Keratinocyte (primary cell): ENCODE data around the gene MEFV. TPM values are rescaled to one million over a fixed set of nuclear protein-coding genes. Genes with fewer than 3 reads are reported as not detected.

ENCODE experiments used
- DNase-seq: peaks from one replicate; pipeline ENCODE4 v3.0.0-alpha.2; 2011; ENCODE audit warnings: low read depth, missing footprints, low spot score
- FAIRE-seq: peaks from 2 replicates; lab custom pipeline; 2011; peaks lifted over from hg19 to GRCh38; lab: Jason Lieb, UNC
- H2AFZ ChIP-seq: 2 replicates; pipeline ENCODE4 v1.6.0; 2012; ENCODE audit warnings: low read length, control low read depth, inconsistent platforms; ENCODE audit not compliant: control insufficient read depth
- H3K27ac ChIP-seq: 2 replicates; pipeline ENCODE4 v1.5.1; 2011; ENCODE audit warnings: low read length; ENCODE audit not compliant: control insufficient read depth, insufficient read depth
- H3K27me3 ChIP-seq: 3 replicates; pipeline ENCODE4 v1.6.0; 2011; ENCODE audit warnings: low read length; ENCODE audit not compliant: control insufficient read depth, insufficient read depth; ENCODE audit errors: extremely low read depth
- H3K36me3 ChIP-seq, 2 experiments: 2 replicates in 1 of 2; 3 replicates in 1 of 2; pipeline ENCODE4 v1.5.1; 2011; ENCODE audit warnings: low read length in 2 of 2, mild to moderate bottlenecking in 1 of 2; ENCODE audit not compliant: control insufficient read depth in 2 of 2, insufficient read depth in 2 of 2; ENCODE audit errors: extremely low read depth in 1 of 2
- H3K4me1 ChIP-seq: 3 replicates; pipeline ENCODE4 v1.5.1; 2011; ENCODE audit warnings: low read length; ENCODE audit not compliant: control insufficient read depth, insufficient read depth; ENCODE audit errors: extremely low read depth
- H3K4me2 ChIP-seq: 3 replicates; pipeline ENCODE4 v1.6.0; 2011; ENCODE audit warnings: low read depth, low read length; ENCODE audit not compliant: control insufficient read depth, insufficient read depth; ENCODE audit errors: extremely low read depth
- H3K4me3 ChIP-seq, 3 experiments: fragments of 200-600 bp in 1 of 3; sonication (generic) in 1 of 3; 2 replicates in 2 of 3; 3 replicates in 1 of 3; pipeline ENCODE4 v1.5.1; 2011 to 2016; ENCODE audit warnings: low read length in 3 of 3, mild to moderate bottlenecking in 3 of 3, control low read depth in 2 of 3, inconsistent platforms in 1 of 3, low read depth in 1 of 3, mixed read lengths in 1 of 3, mixed run types in 1 of 3, moderate library complexity in 1 of 3; ENCODE audit not compliant: control insufficient read depth in 2 of 3, insufficient read depth in 2 of 3; ENCODE audit errors: extremely low read depth in 1 of 3
- H3K79me2 ChIP-seq: 2 replicates; pipeline ENCODE4 v1.6.0; 2012; ENCODE audit warnings: low read length; ENCODE audit not compliant: control insufficient read depth, insufficient read depth
- H3K9ac ChIP-seq: 3 replicates; pipeline ENCODE4 v1.6.0; 2011; ENCODE audit warnings: low read length; ENCODE audit not compliant: control insufficient read depth, insufficient read depth; ENCODE audit errors: extremely low read depth
- H3K9me1 ChIP-seq: 3 replicates; pipeline ENCODE4 v1.6.0; 2011; ENCODE audit warnings: low read length; ENCODE audit not compliant: control insufficient read depth, insufficient read depth; ENCODE audit errors: extremely low read depth
- H3K9me3 ChIP-seq: 2 replicates; pipeline ENCODE4 v1.5.1; 2012; ENCODE audit warnings: low read depth, low read length; ENCODE audit not compliant: control insufficient read depth
- H4K20me1 ChIP-seq: 3 replicates; pipeline ENCODE4 v1.6.0; 2011; ENCODE audit warnings: low read length; ENCODE audit not compliant: control insufficient read depth, insufficient read depth; ENCODE audit errors: extremely low read depth
- CTCF ChIP-seq, 3 experiments: IDR thresholded peaks in 1 of 3; conservative IDR thresholded peaks in 1 of 3; optimal IDR thresholded peaks in 1 of 3; 2 replicates in 2 of 3; 3 replicates in 1 of 3; pipeline versions ENCODE3 to v1.5.1; 2011; ENCODE audit warnings: low read length in 3 of 3, mild to moderate bottlenecking in 3 of 3, moderate library complexity in 2 of 3, control low read depth in 1 of 3, inconsistent platforms in 1 of 3; ENCODE audit not compliant: insufficient read depth in 2 of 3; ENCODE audit errors: extremely low read depth in 1 of 3
- EZH2 ChIP-seq: IDR thresholded peaks from one replicate; pipeline ENCODE4 v1.6.1; 2012; ENCODE audit warnings: inconsistent platforms, mild to moderate bottlenecking, low read length, moderate library complexity
- dilution Hi-C: fragments of 300-500 bp; cut with MboI; formaldehyde crosslinking; loops from one replicate; pipeline ENCODE4 v1.7.0; 2020; ENCODE audit warnings: low sequenced_read_pairs; ENCODE audit not compliant: extremely low pct_ligation_motif_present
- polyA plus RNA-seq, 5 experiments: library from polyadenylated mRNA; depleted of rRNA in 3 of 5; stranded (reverse) in 3 of 5; stranded (forward) in 1 of 5; unstranded in 1 of 5; fragments of >200 nt; gene quantifications; 1 replicate in 1 of 5; 2 replicates in 3 of 5; 3 replicates in 1 of 5; pipeline versions ENCODE4 v1.2.1 to v1.2.3, GENCODE V29; 2011 to 2012; ENCODE audit warnings: missing spikeins in 2 of 5, low read depth in 1 of 5, low replicate concordance in 1 of 5

The MEFV gene
- polyA plus RNA-seq, 1 donor (not counting 4 experiments of a cell fraction or from before 2014, with no cell fraction given), result not detected

GRCh38 chr16:3193221-3194212 is 62.9 kb downstream of the MEFV start:
- DNase-seq (no peak), FAIRE-seq (no peak)
- Histone ChIP-seq H3K36me3 (no peaks in the 10 kb centered on the region), H3K4me3 (no peak overlapping the region), H2AFZ (no peak overlapping the region), H3K9me1 (no peaks in the 10 kb centered on the region), H3K27ac (no peak overlapping the region), H3K9me3 (no peaks in the 10 kb centered on the region), H4K20me1 (no peaks in the 10 kb centered on the region), H3K9ac (no peak overlapping the region), H3K4me1 (peaks cover 11% of the 10 kb centered on the region), H3K27me3 (no peaks in the 10 kb centered on the region), H3K4me2 (no peak overlapping the region), H3K79me2 (no peaks in the 10 kb centered on the region)
- TF ChIP-seq EZH2 (no peak), CTCF (optimal IDR thresholded peaks at IDR 0.05 in 1 of 3, IDR thresholded peaks at IDR 0.05 in 1 of 3, conservative IDR thresholded peaks at IDR 0.05 in 1 of 3; ENCODE audit: extremely low read depth in 1 of 3, insufficient read depth in 2 of 3, low read length in 3 of 3) (no peak)
- dilution Hi-C loops, result no loop called here

- Histone ChIP-seq H2AFZ (no peak overlapping the region), H3K4me3 (no peak overlapping the region), H3K36me3 (no peaks in the 10 kb centered on the region), H3K4me2 (no peak overlapping the region), H3K9ac (no peak overlapping the region), H3K27ac (no peak overlapping the region), H3K9me3 (no peaks in the 10 kb centered on the region), H4K20me1 (no peaks in the 10 kb centered on the region), H3K4me1 (peaks cover 14% of the 10 kb centered on the region), H3K79me2 (no peaks in the 10 kb centered on the region), H3K27me3 (no peaks in the 10 kb centered on the region), H3K9me1 (no peaks in the 10 kb centered on the region)
- dilution Hi-C loops, result no loop called here
- no peak for DNase-seq
- no peak for TF ChIP-seq CTCF (optimal IDR thresholded peaks at IDR 0.05 in 1 of 3, IDR thresholded peaks at IDR 0.05 in 1 of 3, conservative IDR thresholded peaks at IDR 0.05 in 1 of 3; ENCODE audit: extremely low read depth in 1 of 3, insufficient read depth in 2 of 3, low read length in 3 of 3)
- TF ChIP-seq EZH2, result no peak
- FAIRE-seq, result no peak
Measured at GRCh38 chr16:3192476-3193019, 63.9 kb downstream of the MEFV start.

Other genes with a start within 250 kb of the MEFV start
- gene CLDN9, start 243.7 kb downstream of the MEFV start, polyA plus RNA-seq, result 0.02 TPM in 1 of 3 replicates, not detected in the others
- gene CLDN6, start 238.4 kb downstream of the MEFV start, polyA plus RNA-seq, result 0.12 TPM in 1 of 3 replicates, not detected in the others
- gene TNFRSF12A, start 236.3 kb downstream of the MEFV start, polyA plus RNA-seq, result 147 to 250 TPM (median 188 TPM) in 3 replicates
- 12.8 to 19.2 TPM (median 13.0 TPM) in 3 replicates for gene HCFC1R1, start 232.7 kb downstream of the MEFV start, polyA plus RNA-seq
- gene THOC6, start 232.6 kb downstream of the MEFV start, polyA plus RNA-seq, result 10.2 to 15.5 TPM (median 10.3 TPM) in 3 replicates
- gene BICDL2, start 219.7 kb downstream of the MEFV start, polyA plus RNA-seq, result 0.91 to 2.8 TPM (median 1.3 TPM) in 3 replicates
- gene MMP25, start 210.1 kb downstream of the MEFV start, polyA plus RNA-seq, result 0.09 to 0.17 TPM (median 0.17 TPM) in 3 replicates
- 0.28 to 0.67 TPM (median 0.31 TPM) in 3 replicates for gene IL32, start 191.0 kb downstream of the MEFV start, polyA plus RNA-seq
- not detected in 3 replicates for gene ZSCAN10, start 157.3 kb downstream of the MEFV start, polyA plus RNA-seq
- 6.0 to 8.7 TPM (median 8.1 TPM) in 3 replicates for gene ZNF205, start 144.0 kb downstream of the MEFV start, polyA plus RNA-seq
- gene ZNF213, start 121.6 kb downstream of the MEFV start, polyA plus RNA-seq, result 0.51 to 1.1 TPM (median 0.62 TPM) in 3 replicates
- 0.51 to 0.89 TPM (median 0.58 TPM) in 3 replicates for gene OR1F1, start 68.4 kb downstream of the MEFV start, polyA plus RNA-seq
- 3.1 to 4.7 TPM (median 4.3 TPM) in 3 replicates for gene ZNF200, start 21.5 kb downstream of the MEFV start, polyA plus RNA-seq
- 11.3 to 13.9 TPM (median 13.6 TPM) in 3 replicates for gene ZNF263, start 26.9 kb upstream of the MEFV start, polyA plus RNA-seq
- 0.60 to 1.6 TPM (median 1.4 TPM) in 3 replicates for gene TIGD7, start 48.8 kb upstream of the MEFV start, polyA plus RNA-seq
- 13.8 to 20.8 TPM (median 19.4 TPM) in 3 replicates for gene ZNF75A, start 48.9 kb upstream of the MEFV start, polyA plus RNA-seq
- gene OR2C1, start 99.3 kb upstream of the MEFV start, polyA plus RNA-seq, result 0.14 to 0.15 TPM (median 0.14 TPM) in 3 replicates
- 17.2 to 21.7 TPM (median 17.3 TPM) in 3 replicates for gene ZSCAN32, start 144.4 kb upstream of the MEFV start, polyA plus RNA-seq
- 6.0 to 9.2 TPM (median 8.0 TPM) in 3 replicates for gene ZNF174, start 144.6 kb upstream of the MEFV start, polyA plus RNA-seq
- gene ZNF597, start 186.9 kb upstream of the MEFV start, polyA plus RNA-seq, result 1.4 to 1.7 TPM (median 1.5 TPM) in 3 replicates
- gene NAA60, start 187.0 kb upstream of the MEFV start, polyA plus RNA-seq, result 19.4 to 30.3 TPM (median 29.0 TPM) in 3 replicates
- gene C16orf90, start 238.9 kb upstream of the MEFV start, polyA plus RNA-seq, result not detected in 3 replicates
- 10.3 to 27.4 TPM (median 17.9 TPM) in 3 replicates for gene CLUAP1, start 244.4 kb upstream of the MEFV start, polyA plus RNA-seq